H1 (cell line): ENCODE measurements around the gene GLS. TPM values are rescaled to one million over a fixed set of nuclear protein-coding genes. Genes with fewer than 3 reads are reported as not detected.

ENCODE experiments used
- CTCF ChIA-PET: fragments of 300-600 bp; sonication (Branson Sonifier 250); formaldehyde crosslinking; loops from one replicate; lab custom pipeline; 2021; ENCODE audit not compliant: partially characterized antibody; lab: Charles Lee
- POLR2A ChIA-PET: fragments of 300-600 bp; sonication (Branson Sonifier 250); formaldehyde crosslinking; loops from one replicate; lab custom pipeline; 2021; ENCODE audit warnings: inconsistent platforms; ENCODE audit not compliant: partially characterized antibody; lab: Charles Lee
- DNase-seq, 2 experiments: peaks; one replicate each; pipeline versions ENCODE4 v3.0.0 to v3.0.0-alpha.2; 2010 to 2022; ENCODE audit warnings: low spot score in 2 of 2, low read depth in 1 of 2, mixed read lengths in 1 of 2
- FAIRE-seq: peaks from 2 replicates; lab custom pipeline; 2011; peaks lifted over from hg19 to GRCh38; lab: Jason Lieb, UNC
- H2AFZ ChIP-seq: 2 replicates; pipeline ENCODE4 v1.8.1; 2012; ENCODE audit warnings: low read length, inconsistent platforms
- H2AK5ac ChIP-seq: 2 replicates; pipeline ENCODE4 v1.6.1; 2013; ENCODE audit warnings: low read depth, low read length
- H2BK120ac ChIP-seq: replicated peaks from 2 replicates; pipeline ENCODE3; 2013; ENCODE audit warnings: low read depth, low read length, inconsistent platforms
- H2BK12ac ChIP-seq: 2 replicates; pipeline ENCODE4 v1.6.1; 2013; ENCODE audit warnings: low read depth, low read length
- H2BK15ac ChIP-seq: 2 replicates; pipeline ENCODE4 v1.6.1; 2013; ENCODE audit warnings: low read length
- H2BK20ac ChIP-seq: 2 replicates; pipeline ENCODE4 v1.6.1; 2013; ENCODE audit warnings: low read length
- H2BK5ac ChIP-seq: 2 replicates; pipeline ENCODE4 v1.6.1; 2013; ENCODE audit warnings: low read depth, low read length
- H3K14ac ChIP-seq: 2 replicates; pipeline ENCODE4 v1.6.1; 2013; ENCODE audit warnings: inconsistent platforms; ENCODE audit not compliant: insufficient read length
- H3K18ac ChIP-seq: 2 replicates; pipeline ENCODE4 v1.6.1; 2013; ENCODE audit warnings: low read length; ENCODE audit errors: extremely low read depth
- H3K23ac ChIP-seq: 2 replicates; pipeline ENCODE4 v1.6.1; 2013; ENCODE audit warnings: inconsistent platforms; ENCODE audit not compliant: insufficient read length
- H3K23me2 ChIP-seq: 2 replicates; pipeline ENCODE4 v1.6.1; 2013; ENCODE audit warnings: low read depth, low read length
- H3K27ac ChIP-seq: 2 replicates; pipeline ENCODE4 v1.6.1; 2011; ENCODE audit warnings: low read depth, low read length, inconsistent platforms
- H3K27me3 ChIP-seq, 4 experiments: replicated peaks in 1 of 4; 1 replicate in 1 of 4; 2 replicates in 3 of 4; pipeline versions ENCODE4 v1.6.1 to v1.8.1; 2011 to 2013; ENCODE audit warnings: low read length in 3 of 4, mild to moderate bottlenecking in 3 of 4, inconsistent platforms in 2 of 4, mixed read lengths in 2 of 4, moderate library complexity in 1 of 4; ENCODE audit not compliant: control insufficient read depth in 3 of 4, insufficient read depth in 3 of 4; ENCODE audit errors: extremely low read depth in 1 of 4
- H3K36me3 ChIP-seq, 4 experiments: 2 replicates each; pipeline versions ENCODE4 v1.6.1 to v1.8.1; 2011 to 2013; ENCODE audit warnings: mild to moderate bottlenecking in 4 of 4, low read length in 3 of 4, moderate library complexity in 2 of 4, control low read depth in 1 of 4, inconsistent platforms in 1 of 4; ENCODE audit not compliant: insufficient read depth in 4 of 4, control insufficient read depth in 2 of 4
- H3K4ac ChIP-seq: replicated peaks from 2 replicates; pipeline ENCODE3; 2013; ENCODE audit warnings: low read length, low read depth, mixed read lengths, inconsistent platforms; ENCODE audit not compliant: insufficient read length
- H3K4me1 ChIP-seq, 4 experiments: replicated peaks in 1 of 4; 1 replicate in 1 of 4; 2 replicates in 3 of 4; pipeline versions ENCODE4 v1.6.1 to v1.8.1; 2011 to 2013; ENCODE audit warnings: low read length in 3 of 4, inconsistent platforms in 2 of 4, mixed read lengths in 1 of 4; ENCODE audit not compliant: insufficient read depth in 4 of 4, control insufficient read depth in 3 of 4
- H3K4me2 ChIP-seq, 2 experiments: 2 replicates each; pipeline versions ENCODE4 v1.6.1 to v1.8.1; 2011 to 2013; ENCODE audit warnings: low read depth in 2 of 2, low read length in 2 of 2, control low read depth in 1 of 2, inconsistent platforms in 1 of 2, mild to moderate bottlenecking in 1 of 2; ENCODE audit not compliant: insufficient read depth in 1 of 2
- H3K4me3 ChIP-seq, 4 experiments: fragments of 200-600, 300-600 bp in 1 of 4; sonication (generic), shearing (Covaris generic), sonication (Bioruptor Twin) in 1 of 4; 2 replicates each; pipeline versions ENCODE4 v1.5.1 to v1.8.1; 2011 to 2016; ENCODE audit warnings: low read length in 4 of 4, low read depth in 3 of 4, control low read depth in 2 of 4, inconsistent platforms in 2 of 4, mild to moderate bottlenecking in 2 of 4, mixed read lengths in 1 of 4, moderate library complexity in 1 of 4; ENCODE audit not compliant: insufficient read depth in 2 of 4; ENCODE audit errors: extremely low read depth in 1 of 4
- H3K56ac ChIP-seq: replicated peaks from 2 replicates; pipeline ENCODE3; 2013; ENCODE audit warnings: low read depth, mild to moderate bottlenecking, mixed read lengths, low read length, inconsistent platforms; ENCODE audit not compliant: insufficient read length
- H3K79me1 ChIP-seq: 2 replicates; pipeline ENCODE4 v1.6.1; 2013; ENCODE audit warnings: low read depth, low read length, control low read depth
- H3K79me2 ChIP-seq, 2 experiments: 2 replicates each; pipeline versions ENCODE4 v1.6.1 to v1.8.1; 2012 to 2013; ENCODE audit warnings: low read length in 2 of 2, mild to moderate bottlenecking in 2 of 2, inconsistent platforms in 1 of 2; ENCODE audit not compliant: insufficient read depth in 2 of 2, control insufficient read depth in 1 of 2
- H3K9ac ChIP-seq, 4 experiments: replicated peaks in 1 of 4; 1 replicate in 1 of 4; 2 replicates in 3 of 4; pipeline versions ENCODE4 v1.6.1 to v1.8.1; 2011 to 2013; ENCODE audit warnings: low read depth in 3 of 4, low read length in 3 of 4, control low read depth in 2 of 4, mild to moderate bottlenecking in 2 of 4, moderate library complexity in 2 of 4, inconsistent platforms in 1 of 4; ENCODE audit errors: extremely low read depth in 1 of 4
- H3K9me3 ChIP-seq, 2 experiments: 2 replicates each; pipeline versions ENCODE4 v1.6.1 to v1.8.1; 2012 to 2013; ENCODE audit warnings: mild to moderate bottlenecking in 2 of 2, moderate library complexity in 2 of 2, control low read depth in 1 of 2, inconsistent platforms in 1 of 2, low read depth in 1 of 2, low read length in 1 of 2, mixed read lengths in 1 of 2; ENCODE audit not compliant: insufficient read depth in 2 of 2
- H4K20me1 ChIP-seq, 2 experiments: replicated peaks in 1 of 2; 2 replicates each; pipeline versions ENCODE3 to v1.8.1; 2011 to 2013; ENCODE audit warnings: inconsistent platforms in 2 of 2, low read length in 2 of 2, mild to moderate bottlenecking in 1 of 2; ENCODE audit not compliant: insufficient read depth in 2 of 2, control insufficient read depth in 1 of 2
- H4K5ac ChIP-seq: 2 replicates; pipeline ENCODE4 v1.6.1; 2013; ENCODE audit warnings: low read length, low read depth, mixed read lengths, inconsistent platforms; ENCODE audit not compliant: insufficient read length
- H4K8ac ChIP-seq: 2 replicates; pipeline ENCODE4 v1.8.0; 2013; ENCODE audit warnings: mild to moderate bottlenecking, moderate library complexity, low read length, inconsistent platforms; ENCODE audit not compliant: insufficient read depth; ENCODE audit errors: extremely low read depth
- H4K91ac ChIP-seq: replicated peaks from 2 replicates; pipeline ENCODE3; 2013; ENCODE audit warnings: low read length, mixed read lengths, inconsistent platforms; ENCODE audit not compliant: insufficient read length
- BACH1 ChIP-seq: IDR thresholded peaks from 2 replicates; pipeline ENCODE4 v1.6.1; 2012; ENCODE audit warnings: low read length, improper control_type of control experiment
- CEBPB ChIP-seq: IDR thresholded peaks from 2 replicates; pipeline ENCODE4 v1.6.1; 2012; ENCODE audit warnings: low read depth, low read length
- CHD1 ChIP-seq: IDR thresholded peaks from 2 replicates; pipeline ENCODE4 v1.6.1; 2012; ENCODE audit warnings: low read depth, low read length, improper control_type of control experiment
- CHD2 ChIP-seq: IDR thresholded peaks from 2 replicates; pipeline ENCODE4 v1.6.1; 2012; ENCODE audit warnings: low read length, improper control_type of control experiment
- HDAC6 ChIP-seq: IDR thresholded peaks from one replicate; pipeline ENCODE4 v1.7.1; 2012; ENCODE audit warnings: low read depth, mild to moderate bottlenecking, inconsistent platforms, low read length, moderate library complexity
- JUN ChIP-seq: IDR thresholded peaks from 2 replicates; pipeline ENCODE4 v1.6.1; 2011; ENCODE audit warnings: low read depth, mild to moderate bottlenecking, improper control_type of control experiment, low read length
- KDM5A ChIP-seq: fragments of 200-600 bp; IDR thresholded peaks from 2 replicates; pipeline ENCODE4 v1.7.1; 2012; ENCODE audit warnings: mild to moderate bottlenecking, low read length, inconsistent platforms, mixed read lengths
- SIN3A ChIP-seq, 2 experiments: IDR thresholded peaks in 1 of 2; conservative IDR thresholded peaks in 1 of 2; 2 replicates each; pipeline ENCODE4 v1.6.1; 2011 to 2012; ENCODE audit warnings: low read length in 2 of 2, improper control_type of control experiment in 1 of 2, low read depth in 1 of 2, mild to moderate bottlenecking in 1 of 2
- SIRT6 ChIP-seq: IDR thresholded peaks from one replicate; pipeline ENCODE4 v1.7.1; 2012; ENCODE audit warnings: low read length, inconsistent platforms
- polyA plus RNA-seq, 7 experiments: library from polyadenylated mRNA; depleted of rRNA in 3 of 7; stranded (reverse) in 5 of 7; unstranded in 2 of 7; fragments of >200 nt in 5 of 7; fragments of 200-250 nt in 2 of 7; gene quantifications; 1 replicate in 5 of 7; 2 replicates in 1 of 7; 4 replicates in 1 of 7; pipeline versions ENCODE4 v1.2.1 to v1.2.3, GENCODE V29; 2011 to 2013; ENCODE audit warnings: missing spikeins in 2 of 7, mixed read lengths in 2 of 7
- total RNA-seq: library from RNA; stranded (reverse); fragmentation: NEBNext Ultra II Directional; extraction: Animal tissue kit (Norgen Biotek cat#: 25700); gene quantifications from 2 replicates; pipeline ENCODE4 v1.2.1, GENCODE V29; 2021
- TF ChIP-seq, protein P1 (sequence below): IDR thresholded peaks from 2 replicates; pipeline ENCODE4 v1.6.1; 2011; ENCODE audit warnings: low read length, improper control_type of control experiment
- TF ChIP-seq, protein P2 (sequence below): IDR thresholded peaks from 2 replicates; pipeline ENCODE4 v1.6.1; 2012; ENCODE audit warnings: low read length, inconsistent platforms
- TF ChIP-seq, protein P3 (sequence below): IDR thresholded peaks from 2 replicates; pipeline ENCODE4 v1.6.1; 2011; ENCODE audit warnings: low read depth, mild to moderate bottlenecking, low read length; ENCODE audit not compliant: insufficient read depth

Gene GLS
- total and polyA plus RNA-seq, 2 of the 8 experiments (the other 6 are each of a cell fraction or from before 2014, with no cell fraction given) = 15.7 to 89.8 TPM

DNA sequence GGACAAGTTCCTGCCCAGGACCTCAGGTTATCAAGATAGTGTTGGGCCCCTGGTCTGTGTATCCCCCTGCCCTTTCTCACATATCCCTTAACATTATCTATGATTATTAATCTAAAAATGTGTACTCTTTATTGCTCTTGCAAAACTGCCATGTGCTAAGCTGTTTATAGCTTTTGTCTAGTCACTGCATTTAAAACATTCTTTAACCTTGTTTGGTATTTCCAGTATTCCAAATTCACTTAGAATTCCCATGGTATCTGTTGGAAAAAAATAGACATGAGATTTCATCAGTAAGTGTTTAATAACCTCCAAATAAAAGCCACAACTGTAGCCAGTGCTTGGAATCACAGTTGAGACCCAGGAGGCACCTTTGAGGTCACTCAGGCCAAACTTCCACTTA, 16.2 kb upstream of the GLS start:
- H3K79me1 ChIP-seq = no peaks in the 10 kb centered on the region
- H2BK120ac ChIP-seq = no peak overlapping the region
- no peak overlapping the region for H4K8ac ChIP-seq
- H2BK12ac ChIP-seq = no peak overlapping the region
- no peaks in the 10 kb centered on the region for H3K79me2 ChIP-seq
- H2AK5ac ChIP-seq = no peak overlapping the region
- H4K20me1 ChIP-seq = no peaks in the 10 kb centered on the region
- ChIA-PET CTCF (interaction anchor here (3.0 kb wide), 1 partner anchor 14 kb away, joined by 15 read pairs; no protein-coding TSS in a partner anchor), POLR2A (interaction anchor here (1.0 to 7.1 kb wide), 2 partner anchors 17 to 18 kb away, joined by 5 to 64 read pairs; partner anchors contain the start of gene GLS)
- no peak overlapping the region for H3K18ac ChIP-seq
- H3K23me2 ChIP-seq = no peaks in the 10 kb centered on the region
- H2AFZ ChIP-seq = no peak overlapping the region
- no peak overlapping the region for H2BK20ac ChIP-seq
- FAIRE-seq (no peak), DNase-seq (no peak)
- H3K4me1 ChIP-seq = peaks cover 2 to 13% (median 8%) of the 10 kb centered on the region in 4 experiments; a peak in 6 of 7 replicates
- H2BK15ac ChIP-seq = no peak overlapping the region
- H4K5ac ChIP-seq = no peak overlapping the region
- no peak overlapping the region for H3K14ac ChIP-seq
- peaks cover 0 to 4% (median 0%) of the 10 kb centered on the region in 4 experiments; a peak in 1 of 8 replicates for H3K36me3 ChIP-seq
- no peak overlapping the region for H3K4me2 ChIP-seq
- peaks cover 5 to 16% of the 10 kb centered on the region in 2 experiments for H3K9me3 ChIP-seq
- no peak overlapping the region for H3K23ac ChIP-seq
- no peak overlapping the region for H3K56ac ChIP-seq
- H3K27me3 ChIP-seq = no peaks in the 10 kb centered on the region
- H2BK5ac ChIP-seq = no peak overlapping the region
- H4K91ac ChIP-seq = no peak overlapping the region
- no peak overlapping the region for H3K9ac ChIP-seq
- H3K4ac ChIP-seq = no peak overlapping the region
- no peak overlapping the region for H3K4me3 ChIP-seq
- H3K27ac ChIP-seq = no peak overlapping the region
- TF ChIP-seq HDAC6 = no peak
- TF ChIP-seq, protein P1, sequence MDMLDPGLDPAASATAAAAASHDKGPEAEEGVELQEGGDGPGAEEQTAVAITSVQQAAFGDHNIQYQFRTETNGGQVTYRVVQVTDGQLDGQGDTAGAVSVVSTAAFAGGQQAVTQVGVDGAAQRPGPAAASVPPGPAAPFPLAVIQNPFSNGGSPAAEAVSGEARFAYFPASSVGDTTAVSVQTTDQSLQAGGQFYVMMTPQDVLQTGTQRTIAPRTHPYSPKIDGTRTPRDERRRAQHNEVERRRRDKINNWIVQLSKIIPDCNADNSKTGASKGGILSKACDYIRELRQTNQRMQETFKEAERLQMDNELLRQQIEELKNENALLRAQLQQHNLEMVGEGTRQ = no peak
- no peak for TF ChIP-seq SIN3A (conservative IDR thresholded peaks at IDR 0.05 in 1 of 2, IDR thresholded peaks at IDR 0.05 in 1 of 2; ENCODE audit: low read depth in 1 of 2, low read length in 2 of 2)
- TF ChIP-seq, protein P2, sequence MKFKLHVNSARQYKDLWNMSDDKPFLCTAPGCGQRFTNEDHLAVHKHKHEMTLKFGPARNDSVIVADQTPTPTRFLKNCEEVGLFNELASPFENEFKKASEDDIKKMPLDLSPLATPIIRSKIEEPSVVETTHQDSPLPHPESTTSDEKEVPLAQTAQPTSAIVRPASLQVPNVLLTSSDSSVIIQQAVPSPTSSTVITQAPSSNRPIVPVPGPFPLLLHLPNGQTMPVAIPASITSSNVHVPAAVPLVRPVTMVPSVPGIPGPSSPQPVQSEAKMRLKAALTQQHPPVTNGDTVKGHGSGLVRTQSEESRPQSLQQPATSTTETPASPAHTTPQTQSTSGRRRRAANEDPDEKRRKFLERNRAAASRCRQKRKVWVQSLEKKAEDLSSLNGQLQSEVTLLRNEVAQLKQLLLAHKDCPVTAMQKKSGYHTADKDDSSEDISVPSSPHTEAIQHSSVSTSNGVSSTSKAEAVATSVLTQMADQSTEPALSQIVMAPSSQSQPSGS = no peak
- no peak for TF ChIP-seq JUN
- no peak for TF ChIP-seq KDM5A
- TF ChIP-seq CEBPB = no peak
- TF ChIP-seq, protein P3, sequence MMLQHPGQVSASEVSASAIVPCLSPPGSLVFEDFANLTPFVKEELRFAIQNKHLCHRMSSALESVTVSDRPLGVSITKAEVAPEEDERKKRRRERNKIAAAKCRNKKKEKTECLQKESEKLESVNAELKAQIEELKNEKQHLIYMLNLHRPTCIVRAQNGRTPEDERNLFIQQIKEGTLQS = no peak
- no peak for TF ChIP-seq CHD2
- TF ChIP-seq CHD1 = no peak
- no peak for TF ChIP-seq BACH1
- no peak for TF ChIP-seq SIRT6
